Mononuclear cell (primary cell): Measurements from ENCODE around the gene IFT52. TPM values are rescaled to one million over a fixed set of nuclear protein-coding genes. Genes with fewer than 3 reads are reported as not detected.

Source experiments
- H3K27me3 ChIP-seq: 2 replicates; pipeline ENCODE4 v1.6.0; 2011; ENCODE audit warnings: low read length, control low read depth; ENCODE audit not compliant: insufficient read depth
- H3K4me1 ChIP-seq: 2 replicates; pipeline ENCODE4 v1.5.1; 2011; ENCODE audit warnings: mild to moderate bottlenecking, low read length, control low read depth; ENCODE audit not compliant: insufficient read depth
- H3K4me3 ChIP-seq: 2 replicates; pipeline ENCODE4 v1.5.1; 2011; ENCODE audit warnings: mild to moderate bottlenecking, low read length, moderate library complexity
- H3K9me3 ChIP-seq: 2 replicates; pipeline ENCODE4 v1.5.1; 2011; ENCODE audit warnings: low read depth, mild to moderate bottlenecking, control low read depth, low read length
- total RNA-seq: library from RNA; depleted of rRNA; stranded (reverse); fragments of >200 nt; gene quantifications from one replicate; pipeline ENCODE4 v1.2.3, GENCODE V29; 2012

Gene IFT52
- total RNA-seq, result 18.8 TPM

- Histone ChIP-seq H3K27me3 (no peaks in the 10 kb centered on the region), H3K4me3 (peak within 1 kb of the TSS; percentile 77), H3K4me1 (peaks cover 20% of the 10 kb centered on the region), H3K9me3 (no peaks in the 10 kb centered on the region)
Measured at GRCh38 chr20:43590392-43591303, at the start of gene IFT52. Gene IFT52 (plus strand): TSS chr20:43590937. CDS start chr20:43594699, 3,762 bp downstream.

GRCh38 chr20:43541214-43541613 is 49.5 kb upstream of the IFT52 start:
- no peak overlapping the region for H3K4me3 ChIP-seq
- H3K27me3 ChIP-seq, result no peaks in the 10 kb centered on the region
- H3K4me1 ChIP-seq, result peaks cover 9% of the 10 kb centered on the region
- H3K9me3 ChIP-seq, result no peaks in the 10 kb centered on the region

- no peak overlapping the region for H3K4me3 ChIP-seq
- no peaks in the 10 kb centered on the region for H3K27me3 ChIP-seq
- no peaks in the 10 kb centered on the region for H3K9me3 ChIP-seq
- H3K4me1 ChIP-seq, result peaks cover 8% of the 10 kb centered on the region
Measured at GRCh38 chr20:43542161-43542560, 48.6 kb upstream of the IFT52 start.

GRCh38 chr20:43542674-43543073 is 48.1 kb upstream of the IFT52 start:
- Histone ChIP-seq H3K4me1 (peaks cover 3% of the 10 kb centered on the region), H3K4me3 (no peak overlapping the region), H3K9me3 (no peaks in the 10 kb centered on the region), H3K27me3 (no peaks in the 10 kb centered on the region)

GRCh38 chr20:43543138-43543537 is 47.6 kb upstream of the IFT52 start:
- H3K9me3 ChIP-seq, result no peaks in the 10 kb centered on the region
- H3K4me1 ChIP-seq, result no peaks in the 10 kb centered on the region
- H3K27me3 ChIP-seq, result no peaks in the 10 kb centered on the region
- no peak overlapping the region for H3K4me3 ChIP-seq

GRCh38 chr20:43544501-43544900 is 46.2 kb upstream of the IFT52 start:
- H3K27me3 ChIP-seq, result no peaks in the 10 kb centered on the region
- no peak overlapping the region for H3K4me3 ChIP-seq
- no peaks in the 10 kb centered on the region for H3K9me3 ChIP-seq
- H3K4me1 ChIP-seq, result no peaks in the 10 kb centered on the region

GRCh38 chr20:43545837-43546578 is 44.7 kb upstream of the IFT52 start:
- Histone ChIP-seq H3K27me3 (no peaks in the 10 kb centered on the region), H3K9me3 (no peaks in the 10 kb centered on the region), H3K4me1 (no peaks in the 10 kb centered on the region), H3K4me3 (no peak overlapping the region)

- H3K9me3 ChIP-seq, result no peaks in the 10 kb centered on the region
- H3K4me1 ChIP-seq, result no peaks in the 10 kb centered on the region
- H3K27me3 ChIP-seq, result no peaks in the 10 kb centered on the region
- H3K4me3 ChIP-seq, result no peak overlapping the region
Measured at GRCh38 chr20:43548273-43548880, 42.4 kb upstream of the IFT52 start.

GRCh38 chr20:43549416-43550065 is 41.2 kb upstream of the IFT52 start:
- Histone ChIP-seq H3K4me3 (no peak overlapping the region), H3K4me1 (peaks cover 3% of the 10 kb centered on the region), H3K27me3 (no peaks in the 10 kb centered on the region), H3K9me3 (no peaks in the 10 kb centered on the region)

- no peaks in the 10 kb centered on the region for H3K27me3 ChIP-seq
- no peaks in the 10 kb centered on the region for H3K9me3 ChIP-seq
- peaks cover 7% of the 10 kb centered on the region for H3K4me1 ChIP-seq
- no peak overlapping the region for H3K4me3 ChIP-seq
Measured at GRCh38 chr20:43550456-43550855, 40.3 kb upstream of the IFT52 start.

GRCh38 chr20:43554369-43554768 is 36.4 kb upstream of the IFT52 start:
- no peak overlapping the region for H3K4me3 ChIP-seq
- H3K4me1 ChIP-seq, result peaks cover 12% of the 10 kb centered on the region
- no peaks in the 10 kb centered on the region for H3K27me3 ChIP-seq
- no peaks in the 10 kb centered on the region for H3K9me3 ChIP-seq

- peaks cover 12% of the 10 kb centered on the region for H3K4me1 ChIP-seq
- H3K9me3 ChIP-seq, result no peaks in the 10 kb centered on the region
- H3K27me3 ChIP-seq, result no peaks in the 10 kb centered on the region
- no peak within 1 kb of the TSS for H3K4me3 ChIP-seq
Measured at GRCh38 chr20:43558412-43559146, 32.2 kb upstream of the IFT52 start, which contains the start of gene SGK2. Gene SGK2 (plus strand): TSS chr20:43559027. CDS start chr20:43566496, 7,469 bp downstream.

- Histone ChIP-seq H3K4me1 (peaks cover 9% of the 10 kb centered on the region), H3K9me3 (no peaks in the 10 kb centered on the region), H3K4me3 (no peak overlapping the region), H3K27me3 (no peaks in the 10 kb centered on the region)
Measured at GRCh38 chr20:43559147-43559987, 31.4 kb upstream of the IFT52 start.
